Transverse colon (tissue), 4 donors: ENCODE measurements around the gene CDK14.

ENCODE experiments used
- EP300 ChIP-seq: sonication (generic); formaldehyde crosslinking; IDR thresholded peaks from one replicate; pipeline ENCODE4 v1.6.1; 2017; ENCODE audit warnings: antibody characterized with exemption, low read depth
- POLR2A ChIP-seq: fragments of 450-650 bp; IDR thresholded peaks from one replicate; pipeline ENCODE4 v1.6.1; 2016; ENCODE audit warnings: antibody characterized with exemption, mild to moderate bottlenecking, moderate library complexity
- POLR2AphosphoS5 ChIP-seq, 3 donors: sonication (generic); formaldehyde crosslinking; IDR thresholded peaks; one replicate each; pipeline ENCODE4 v1.6.1; 2016; ENCODE audit warnings: antibody characterized with exemption in 3 of 3
- TF ChIP-seq, protein P1 (sequence below), 5 experiments: fragments of 200-600 bp in 3 of 5; fragments of 450-650 bp in 2 of 5; sonication (generic) in 3 of 5; IDR thresholded peaks; 1 replicate in 2 of 5; 2 replicates in 3 of 5; pipeline ENCODE4 v1.5.1; 2016 to 2017; ENCODE audit warnings: antibody characterized with exemption in 5 of 5, inconsistent platforms in 3 of 5, mild to moderate bottlenecking in 2 of 5, moderate library complexity in 1 of 5

DNA sequence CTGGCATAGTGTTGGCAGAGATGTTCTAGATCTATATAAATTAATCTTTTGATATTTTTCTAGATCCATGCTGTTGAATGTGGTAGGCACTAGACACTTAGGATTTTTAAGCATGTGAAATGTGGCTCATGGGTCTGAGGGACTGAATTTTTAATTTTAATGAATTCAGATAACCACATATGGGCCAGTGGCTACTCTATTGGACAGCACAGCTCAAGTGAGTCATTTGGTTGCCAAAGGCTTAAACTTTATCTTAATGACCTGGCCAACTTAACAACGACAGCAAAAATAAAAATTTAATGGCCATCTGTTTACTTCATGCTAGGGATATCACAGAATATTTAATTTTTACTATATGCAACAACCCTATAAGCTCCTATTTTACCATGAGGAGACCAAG is 61.4 kb downstream of the CDK14 start:
- no peak for TF ChIP-seq EP300
- TF ChIP-seq, protein P1, sequence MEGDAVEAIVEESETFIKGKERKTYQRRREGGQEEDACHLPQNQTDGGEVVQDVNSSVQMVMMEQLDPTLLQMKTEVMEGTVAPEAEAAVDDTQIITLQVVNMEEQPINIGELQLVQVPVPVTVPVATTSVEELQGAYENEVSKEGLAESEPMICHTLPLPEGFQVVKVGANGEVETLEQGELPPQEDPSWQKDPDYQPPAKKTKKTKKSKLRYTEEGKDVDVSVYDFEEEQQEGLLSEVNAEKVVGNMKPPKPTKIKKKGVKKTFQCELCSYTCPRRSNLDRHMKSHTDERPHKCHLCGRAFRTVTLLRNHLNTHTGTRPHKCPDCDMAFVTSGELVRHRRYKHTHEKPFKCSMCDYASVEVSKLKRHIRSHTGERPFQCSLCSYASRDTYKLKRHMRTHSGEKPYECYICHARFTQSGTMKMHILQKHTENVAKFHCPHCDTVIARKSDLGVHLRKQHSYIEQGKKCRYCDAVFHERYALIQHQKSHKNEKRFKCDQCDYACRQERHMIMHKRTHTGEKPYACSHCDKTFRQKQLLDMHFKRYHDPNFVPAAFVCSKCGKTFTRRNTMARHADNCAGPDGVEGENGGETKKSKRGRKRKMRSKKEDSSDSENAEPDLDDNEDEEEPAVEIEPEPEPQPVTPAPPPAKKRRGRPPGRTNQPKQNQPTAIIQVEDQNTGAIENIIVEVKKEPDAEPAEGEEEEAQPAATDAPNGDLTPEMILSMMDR (IDR thresholded peaks at IDR 0.05) = no peak
- TF ChIP-seq POLR2AphosphoS5 (IDR thresholded peaks at IDR 0.05) = no peak
- TF ChIP-seq POLR2A = no peak
